Activated naive CD8-positive, alpha-beta T cell (primary cell): ENCODE results near the gene DIP2B.
"Not testable (repeated sequence)": the region's sequence is repeated elsewhere in the genome, so short reads cannot be mapped to it uniquely, and the experiment has no call there.

Source experiments
- H3K27ac Mint-ChIP-seq: one replicate; pipeline ENCODE4 v1.8.0; 2021; ENCODE audit warnings: mixed read lengths
- H3K27me3 Mint-ChIP-seq: one replicate; pipeline ENCODE4 v1.8.0; 2021; ENCODE audit warnings: mixed read lengths
- H3K36me3 Mint-ChIP-seq: one replicate; pipeline ENCODE4 v1.8.0; 2021; ENCODE audit warnings: mixed read lengths
- H3K4me1 Mint-ChIP-seq: one replicate; pipeline ENCODE4 v1.8.0; 2021; ENCODE audit warnings: low read depth, mixed read lengths
- H3K4me3 Mint-ChIP-seq: one replicate; pipeline ENCODE4 v1.8.0; 2021; ENCODE audit warnings: mild to moderate bottlenecking, mixed read lengths
- H3K9me3 Mint-ChIP-seq: one replicate; pipeline ENCODE4 v1.8.0; 2021; ENCODE audit warnings: low read depth, mixed read lengths

Gene DIP2B

DNA sequence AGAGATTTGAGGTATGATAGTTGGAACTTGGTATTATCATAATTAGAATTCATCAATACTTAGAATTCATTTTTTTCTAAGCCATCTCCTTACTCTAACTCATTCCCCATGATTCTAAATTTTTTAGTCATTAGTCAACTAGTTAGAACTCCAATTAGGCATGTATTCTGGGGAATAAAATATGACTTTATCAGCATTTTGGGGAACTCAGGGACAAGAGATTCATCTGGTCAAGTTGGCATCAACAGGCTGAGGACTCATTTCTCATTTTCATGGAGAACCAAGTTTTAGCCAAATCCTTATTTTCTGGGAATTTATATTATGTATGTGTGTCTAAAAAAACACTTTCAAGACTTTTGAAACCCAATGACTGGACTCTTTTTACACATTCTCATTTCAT, 29.2 kb downstream of the DIP2B start:
- Mint-ChIP-seq H3K27me3 (no peaks in the 10 kb centered on the region), H3K27ac (no peak overlapping the region), H3K4me1 (peaks cover 32% of the 10 kb centered on the region), H3K9me3 (no peaks in the 10 kb centered on the region), H3K36me3 (no peaks in the 10 kb centered on the region), H3K4me3 (no peak overlapping the region)

DNA sequence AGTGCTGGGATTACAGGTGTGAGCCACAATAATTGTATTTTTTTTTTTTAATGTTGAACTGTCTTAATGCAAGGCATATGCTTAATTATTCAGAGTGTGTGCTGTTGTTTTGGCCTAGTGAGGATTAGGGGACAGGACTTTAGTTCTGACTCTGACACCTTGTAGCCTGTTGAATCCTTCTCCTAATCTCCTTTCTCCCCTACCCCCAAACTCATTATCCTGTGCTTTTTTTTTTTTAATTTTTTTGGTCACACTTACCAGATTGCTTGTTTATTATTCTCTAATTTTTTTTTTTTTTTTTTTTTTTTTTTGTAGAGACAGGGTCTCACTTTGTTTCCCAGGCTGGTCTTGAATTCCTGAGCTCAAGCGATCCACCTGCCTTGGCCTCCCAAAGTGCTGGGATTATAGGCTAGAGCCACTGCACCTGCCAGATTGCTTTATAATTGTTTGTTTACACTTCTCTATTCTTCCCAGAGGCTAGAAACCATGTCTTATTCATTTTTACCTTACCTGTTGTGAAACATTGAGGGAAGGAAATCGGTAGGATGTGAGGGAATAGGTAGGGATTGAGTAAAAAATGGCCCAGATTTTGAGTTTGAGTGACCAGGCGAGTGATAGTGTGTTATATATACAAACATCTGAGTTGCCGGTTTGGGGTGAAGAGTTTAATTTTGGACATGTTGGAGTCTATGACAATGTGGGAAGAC, 32.2 kb downstream of the DIP2B start:
- no peaks in the 10 kb centered on the region for H3K9me3 Mint-ChIP-seq
- H3K27me3 Mint-ChIP-seq: no peaks in the 10 kb centered on the region
- peaks cover 33% of the 10 kb centered on the region for H3K4me1 Mint-ChIP-seq
- peak overlapping the region; percentile 90 for H3K27ac Mint-ChIP-seq
- H3K36me3 Mint-ChIP-seq: peaks cover 2% of the 10 kb centered on the region
- H3K4me3 Mint-ChIP-seq: peak overlapping the region; percentile 14

GRCh38 chr12:50537538-50537919, 32.7 kb downstream of the DIP2B start:
- peaks cover 37% of the 10 kb centered on the region for H3K4me1 Mint-ChIP-seq
- H3K4me3 Mint-ChIP-seq: peak overlapping the region; percentile 14
- peak overlapping the region; percentile 90 for H3K27ac Mint-ChIP-seq
- no peaks in the 10 kb centered on the region for H3K27me3 Mint-ChIP-seq
- H3K9me3 Mint-ChIP-seq: no peaks in the 10 kb centered on the region
- H3K36me3 Mint-ChIP-seq: peaks cover 2% of the 10 kb centered on the region

- Mint-ChIP-seq H3K36me3 (peaks cover 2% of the 10 kb centered on the region), H3K27ac (peak overlapping the region; percentile 90), H3K4me1 (peaks cover 42% of the 10 kb centered on the region), H3K4me3 (peak overlapping the region; percentile 27), H3K27me3 (no peaks in the 10 kb centered on the region), H3K9me3 (no peaks in the 10 kb centered on the region)
Observed at GRCh38 chr12:50538182-50538581, 33.4 kb downstream of the DIP2B start.

- H3K36me3 Mint-ChIP-seq: peaks cover 2% of the 10 kb centered on the region
- H3K4me1 Mint-ChIP-seq: peaks cover 42% of the 10 kb centered on the region
- H3K4me3 Mint-ChIP-seq: no peak overlapping the region
- no peaks in the 10 kb centered on the region for H3K9me3 Mint-ChIP-seq
- no peak overlapping the region for H3K27ac Mint-ChIP-seq
- H3K27me3 Mint-ChIP-seq: no peaks in the 10 kb centered on the region
Observed at GRCh38 chr12:50541139-50541538, 36.4 kb downstream of the DIP2B start.

DNA sequence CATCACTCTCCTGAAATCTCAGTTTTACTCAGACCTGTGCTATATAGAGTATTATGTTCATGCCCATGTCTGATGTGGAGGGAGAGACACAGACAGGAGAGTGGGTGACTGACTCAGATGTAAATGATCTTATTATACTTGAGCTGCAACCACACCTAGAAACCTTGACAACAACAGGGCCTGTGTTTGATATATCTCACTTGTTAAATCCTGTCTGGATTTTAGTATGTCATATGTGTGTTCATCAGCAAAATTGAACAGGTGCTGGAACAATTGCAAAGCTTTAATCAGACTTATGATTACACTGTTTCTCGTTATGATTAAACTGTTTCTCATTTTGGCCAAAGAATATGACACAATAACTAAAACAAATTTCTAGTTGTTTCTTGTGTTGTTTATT, 37.7 kb downstream of the DIP2B start:
- peaks cover 2% of the 10 kb centered on the region for H3K36me3 Mint-ChIP-seq
- peak overlapping the region; percentile 94 for H3K27ac Mint-ChIP-seq
- H3K4me3 Mint-ChIP-seq: peak overlapping the region; percentile 64
- H3K9me3 Mint-ChIP-seq: no peaks in the 10 kb centered on the region
- H3K27me3 Mint-ChIP-seq: no peaks in the 10 kb centered on the region
- peaks cover 46% of the 10 kb centered on the region for H3K4me1 Mint-ChIP-seq

DNA sequence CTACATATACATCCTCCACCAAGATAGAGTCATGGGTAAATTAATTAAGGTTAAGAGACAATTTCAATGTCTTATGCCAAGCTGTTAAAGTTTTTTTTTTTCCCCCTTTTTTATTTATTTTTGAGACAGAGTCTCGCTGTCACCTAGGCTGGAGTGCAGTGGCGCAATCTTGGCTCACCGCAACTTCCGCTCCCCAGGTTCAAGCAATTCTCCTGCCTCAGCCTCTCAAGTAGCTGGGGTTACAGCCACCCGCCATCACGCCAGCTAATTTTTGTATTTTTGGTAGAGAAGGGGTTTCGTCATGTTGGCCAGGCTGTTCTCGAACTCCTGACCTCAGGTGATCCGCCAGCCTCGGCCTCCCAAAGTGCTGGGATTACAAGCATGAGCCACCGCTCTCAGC, 38.4 kb downstream of the DIP2B start:
- Mint-ChIP-seq H3K4me1 (peaks cover 40% of the 10 kb centered on the region), H3K4me3 (peak overlapping the region; percentile 64), H3K27ac (peak overlapping the region; percentile 94)
- H3K27me3 Mint-ChIP-seq, H3K36me3 Mint-ChIP-seq, H3K9me3 Mint-ChIP-seq: not testable (repeated sequence)

GRCh38 chr12:50545213-50545612, 40.4 kb downstream of the DIP2B start:
- H3K9me3 Mint-ChIP-seq: no peaks in the 10 kb centered on the region
- H3K36me3 Mint-ChIP-seq: no peaks in the 10 kb centered on the region
- no peak overlapping the region for H3K4me3 Mint-ChIP-seq
- H3K27ac Mint-ChIP-seq: no peak overlapping the region
- H3K4me1 Mint-ChIP-seq: peaks cover 38% of the 10 kb centered on the region
- H3K27me3 Mint-ChIP-seq: no peaks in the 10 kb centered on the region

DNA sequence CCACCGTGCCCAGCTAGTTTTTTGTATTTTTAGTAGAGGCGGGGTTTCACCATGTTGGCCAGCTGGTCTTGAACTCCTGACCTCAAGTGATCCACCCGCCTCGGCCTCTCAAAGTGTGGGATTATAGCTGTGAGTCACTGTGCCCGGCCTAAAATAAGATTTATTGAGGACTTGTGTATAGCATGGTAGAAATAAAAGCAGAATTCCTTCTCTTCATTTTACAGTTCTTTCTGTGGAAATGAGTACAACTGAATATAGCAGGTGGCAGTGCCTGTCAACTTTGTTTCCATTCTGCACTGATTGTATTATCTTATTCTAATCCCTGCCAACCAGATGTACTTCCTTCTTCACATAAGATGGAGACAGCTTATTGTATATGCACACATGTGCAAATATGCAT, 41.0 kb downstream of the DIP2B start:
- Mint-ChIP-seq H3K27me3 (no peaks in the 10 kb centered on the region), H3K4me1 (peaks cover 42% of the 10 kb centered on the region), H3K9me3 (no peaks in the 10 kb centered on the region), H3K36me3 (no peaks in the 10 kb centered on the region), H3K4me3 (no peak overlapping the region), H3K27ac (peak overlapping the region; percentile 43)

GRCh38 chr12:50546441-50547318, 41.9 kb downstream of the DIP2B start:
- Mint-ChIP-seq H3K4me3 (no peak overlapping the region), H3K36me3 (peaks cover 2% of the 10 kb centered on the region), H3K9me3 (no peaks in the 10 kb centered on the region), H3K4me1 (peaks cover 43% of the 10 kb centered on the region), H3K27me3 (no peaks in the 10 kb centered on the region), H3K27ac (peak overlapping the region; percentile 43)

DNA sequence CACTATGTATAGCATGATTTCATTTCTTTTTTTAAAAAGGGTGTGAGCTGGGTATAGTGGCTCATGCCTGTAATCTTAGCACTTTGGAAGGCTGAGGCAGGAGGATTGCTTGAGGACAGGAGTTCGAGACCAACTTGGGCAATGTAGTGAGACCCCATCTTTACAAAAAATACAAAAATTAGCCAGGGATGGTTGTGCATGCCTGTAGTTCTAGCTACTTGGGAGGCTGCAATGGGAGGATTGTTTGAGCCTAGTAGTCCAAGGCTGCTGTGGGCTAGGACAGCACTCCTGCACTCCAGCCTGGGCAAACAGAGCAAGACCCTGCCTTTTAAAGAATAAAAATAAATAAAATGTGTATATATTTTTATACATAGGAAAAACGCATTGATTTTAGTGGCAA, 43.0 kb downstream of the DIP2B start:
- Mint-ChIP-seq H3K4me1 (peaks cover 43% of the 10 kb centered on the region), H3K27ac (no peak overlapping the region), H3K4me3 (no peak overlapping the region), H3K9me3 (no peaks in the 10 kb centered on the region), H3K36me3 (peaks cover 4% of the 10 kb centered on the region), H3K27me3 (no peaks in the 10 kb centered on the region)

DNA sequence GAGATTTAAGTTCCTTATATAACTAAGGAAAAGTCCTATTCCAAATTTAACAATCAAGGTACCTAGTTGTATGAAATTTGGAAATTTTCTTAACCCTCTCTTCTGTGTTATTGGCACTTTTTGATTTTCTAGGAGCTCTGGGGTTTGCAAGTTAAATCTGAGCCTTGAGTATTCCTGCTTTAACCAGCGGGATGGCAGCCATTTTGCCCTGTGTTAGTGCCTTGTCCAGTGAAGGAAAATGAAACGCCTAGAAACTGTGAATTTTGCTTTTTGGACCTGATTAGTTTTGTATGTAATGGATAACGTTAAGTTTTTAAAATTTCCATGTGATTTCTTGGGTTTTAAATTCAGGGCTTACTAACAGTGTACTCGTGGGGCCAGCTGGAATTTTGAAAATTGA, 45.1 kb downstream of the DIP2B start:
- Mint-ChIP-seq H3K27ac (peak overlapping the region; percentile 50), H3K4me1 (peaks cover 57% of the 10 kb centered on the region), H3K4me3 (no peak overlapping the region), H3K9me3 (no peaks in the 10 kb centered on the region), H3K36me3 (peaks cover 10% of the 10 kb centered on the region), H3K27me3 (no peaks in the 10 kb centered on the region)

GRCh38 chr12:50550530-50551223, 45.9 kb downstream of the DIP2B start:
- H3K4me1 Mint-ChIP-seq: peaks cover 59% of the 10 kb centered on the region
- H3K27me3 Mint-ChIP-seq: no peaks in the 10 kb centered on the region
- peak overlapping the region; percentile 50 for H3K27ac Mint-ChIP-seq
- H3K9me3 Mint-ChIP-seq: no peaks in the 10 kb centered on the region
- no peak overlapping the region for H3K4me3 Mint-ChIP-seq
- peaks cover 13% of the 10 kb centered on the region for H3K36me3 Mint-ChIP-seq

GRCh38 chr12:50551866-50552265, 47.1 kb downstream of the DIP2B start:
- peaks cover 16% of the 10 kb centered on the region for H3K36me3 Mint-ChIP-seq
- H3K4me1 Mint-ChIP-seq: peaks cover 55% of the 10 kb centered on the region
- peak overlapping the region; percentile 68 for H3K27ac Mint-ChIP-seq
- no peaks in the 10 kb centered on the region for H3K27me3 Mint-ChIP-seq
- H3K9me3 Mint-ChIP-seq: no peaks in the 10 kb centered on the region
- H3K4me3 Mint-ChIP-seq: no peak overlapping the region

GRCh38 chr12:50554651-50555050, 49.9 kb downstream of the DIP2B start:
- Mint-ChIP-seq H3K27me3 (no peaks in the 10 kb centered on the region), H3K27ac (peak overlapping the region; percentile 98), H3K9me3 (no peaks in the 10 kb centered on the region), H3K4me1 (peaks cover 63% of the 10 kb centered on the region), H3K36me3 (peaks cover 16% of the 10 kb centered on the region), H3K4me3 (no peak overlapping the region)
